Epidermal melanocyte (primary cell): ENCODE data around the gene CMTM4.

Experiments used
- DNase-seq: peaks from one replicate; pipeline ENCODE4 v3.0.0; 2011; ENCODE audit warnings: low spot score; ENCODE audit not compliant: insufficient read length

CMTM4 gene

DNA sequence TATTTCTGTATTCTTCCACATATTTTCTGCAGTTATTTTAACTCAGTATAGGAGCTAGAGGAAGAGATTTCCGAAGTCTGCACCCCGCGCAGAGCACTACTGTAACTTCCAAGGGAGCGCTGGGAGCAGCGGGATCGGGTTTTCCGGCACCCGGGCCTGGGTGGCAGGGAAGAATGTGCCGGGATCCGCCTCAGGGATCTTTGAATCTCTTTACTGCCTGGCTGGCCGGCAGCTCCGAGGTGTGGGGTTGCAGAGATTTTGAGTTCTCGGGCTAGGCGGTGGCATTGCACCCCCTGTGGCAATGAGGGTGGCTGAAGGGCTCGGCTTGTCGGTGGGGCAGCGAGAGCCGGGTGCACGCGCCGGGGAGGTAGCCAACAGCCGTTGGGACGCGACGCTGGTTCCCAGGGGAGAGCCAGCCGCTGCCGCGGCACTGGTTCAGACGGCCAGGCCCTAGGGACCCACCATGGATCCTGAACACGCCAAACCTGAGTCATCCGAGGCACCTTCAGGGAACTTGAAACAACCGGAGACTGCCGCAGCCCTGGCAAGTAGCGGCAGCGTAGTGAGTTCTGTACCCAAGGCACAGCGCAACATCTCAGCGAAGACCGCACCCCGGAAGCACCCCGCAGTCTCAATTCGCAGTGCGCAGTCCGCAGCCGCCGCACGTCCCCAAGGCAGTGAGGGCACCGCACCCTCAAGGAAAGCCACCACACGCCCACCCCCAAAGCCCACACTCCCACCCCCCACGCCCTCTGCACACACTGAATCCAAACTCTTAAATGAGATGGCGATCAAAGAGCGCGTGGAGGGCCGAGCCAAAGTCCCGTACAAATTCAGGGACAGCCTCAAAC is 130.3 kb downstream of the CMTM4 start, which contains the start of gene CMTM1:
TSS of gene CMTM1 (plus strand) at position 389 of the 851 bp plus-strand sequence. CDS start at position 464, 75 bp downstream.
- no peak for DNase-seq
